Neutrophil (primary cell): ENCODE measurements around the gene ZFAND3.

ENCODE experiments used
- H3K27ac ChIP-seq: fragments of 200-600 bp; sonication (generic); 2 replicates; pipeline ENCODE4 v1.5.1; 2016; ENCODE audit warnings: mild to moderate bottlenecking, moderate library complexity
- H3K27me3 ChIP-seq: fragments of 200-600 bp; sonication (generic); 2 replicates; pipeline ENCODE4 v1.6.0; 2016; ENCODE audit warnings: mild to moderate bottlenecking
- H3K36me3 ChIP-seq: fragments of 200-600 bp; sonication (generic); 2 replicates; pipeline ENCODE4 v1.5.1; 2017
- H3K4me1 ChIP-seq, 2 experiments: fragments of 200-600 bp in 1 of 2; sonication (generic) in 1 of 2; 1 replicate in 1 of 2; 2 replicates in 1 of 2; pipeline versions ENCODE4 v1.5.1 to v1.6.1; 2013 to 2016; ENCODE audit warnings: low read depth in 1 of 2, low read length in 1 of 2, mild to moderate bottlenecking in 1 of 2, moderate library complexity in 1 of 2; ENCODE audit not compliant: control insufficient read depth in 1 of 2, insufficient read depth in 1 of 2
- H3K4me3 ChIP-seq, 2 experiments: fragments of 200-600 bp in 1 of 2; sonication (generic) in 1 of 2; 1 replicate in 1 of 2; 2 replicates in 1 of 2; pipeline ENCODE4 v1.5.1; 2013 to 2016; ENCODE audit warnings: low read depth in 1 of 2, low read length in 1 of 2, mild to moderate bottlenecking in 1 of 2, moderate library complexity in 1 of 2
- H3K9me3 ChIP-seq: fragments of 200-600 bp; sonication (generic); 2 replicates; pipeline ENCODE4 v1.5.1; 2016
- TF ChIP-seq, protein P1 (sequence below): fragments of 200-600 bp; sonication (generic); IDR thresholded peaks from 2 replicates; pipeline ENCODE4 v1.5.1; 2016; ENCODE audit warnings: antibody characterized with exemption

ZFAND3 gene

GRCh38 chr6:38171997-38172738 lies 352.6 kb downstream of the ZFAND3 start:
- Histone ChIP-seq H3K36me3 (peaks cover 16% of the 10 kb centered on the region), H3K4me1 (no peaks in the 10 kb centered on the region), H3K4me3 (no peak overlapping the region), H3K27me3 (no peaks in the 10 kb centered on the region), H3K9me3 (no peaks in the 10 kb centered on the region), H3K27ac (no peak overlapping the region)
- TF ChIP-seq, protein P1, sequence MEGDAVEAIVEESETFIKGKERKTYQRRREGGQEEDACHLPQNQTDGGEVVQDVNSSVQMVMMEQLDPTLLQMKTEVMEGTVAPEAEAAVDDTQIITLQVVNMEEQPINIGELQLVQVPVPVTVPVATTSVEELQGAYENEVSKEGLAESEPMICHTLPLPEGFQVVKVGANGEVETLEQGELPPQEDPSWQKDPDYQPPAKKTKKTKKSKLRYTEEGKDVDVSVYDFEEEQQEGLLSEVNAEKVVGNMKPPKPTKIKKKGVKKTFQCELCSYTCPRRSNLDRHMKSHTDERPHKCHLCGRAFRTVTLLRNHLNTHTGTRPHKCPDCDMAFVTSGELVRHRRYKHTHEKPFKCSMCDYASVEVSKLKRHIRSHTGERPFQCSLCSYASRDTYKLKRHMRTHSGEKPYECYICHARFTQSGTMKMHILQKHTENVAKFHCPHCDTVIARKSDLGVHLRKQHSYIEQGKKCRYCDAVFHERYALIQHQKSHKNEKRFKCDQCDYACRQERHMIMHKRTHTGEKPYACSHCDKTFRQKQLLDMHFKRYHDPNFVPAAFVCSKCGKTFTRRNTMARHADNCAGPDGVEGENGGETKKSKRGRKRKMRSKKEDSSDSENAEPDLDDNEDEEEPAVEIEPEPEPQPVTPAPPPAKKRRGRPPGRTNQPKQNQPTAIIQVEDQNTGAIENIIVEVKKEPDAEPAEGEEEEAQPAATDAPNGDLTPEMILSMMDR: no peak

- H3K36me3 ChIP-seq: peaks cover 16% of the 10 kb centered on the region
- TF ChIP-seq, protein P1: no peak
- H3K4me3 ChIP-seq: no peak overlapping the region
- H3K9me3 ChIP-seq: no peaks in the 10 kb centered on the region
- no peaks in the 10 kb centered on the region for H3K27me3 ChIP-seq
- H3K27ac ChIP-seq: no peak overlapping the region
- no peaks in the 10 kb centered on the region for H3K4me1 ChIP-seq
Observed at GRCh38 chr6:38172739-38173410, 353.3 kb downstream of the ZFAND3 start.

DNA sequence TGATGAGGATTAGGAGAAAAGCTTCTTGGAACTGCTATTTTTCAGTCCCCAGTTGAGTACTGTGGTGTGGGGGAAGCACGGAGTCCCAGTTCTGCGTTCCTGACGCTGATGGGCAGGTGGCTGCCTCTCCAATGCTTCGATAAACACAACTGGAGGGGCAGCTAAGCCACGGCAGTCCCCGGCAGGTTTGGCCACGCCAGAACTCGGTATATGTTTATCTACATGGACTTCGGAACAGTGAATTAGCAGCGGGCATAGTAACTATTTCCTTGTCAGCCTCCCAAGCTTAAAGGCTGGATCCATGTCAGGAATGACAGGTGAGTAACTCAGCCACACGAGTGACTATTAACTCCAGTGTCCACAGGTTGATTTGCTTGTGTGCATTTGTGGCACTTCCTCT lies 354.4 kb downstream of the ZFAND3 start:
- H3K27me3 ChIP-seq: no peaks in the 10 kb centered on the region
- peaks cover 16% of the 10 kb centered on the region for H3K36me3 ChIP-seq
- H3K4me1 ChIP-seq: no peaks in the 10 kb centered on the region
- TF ChIP-seq, protein P1: no peak
- H3K27ac ChIP-seq: no peak overlapping the region
- H3K4me3 ChIP-seq: no peak overlapping the region
- H3K9me3 ChIP-seq: no peaks in the 10 kb centered on the region

- Histone ChIP-seq H3K36me3 (peaks cover 16% of the 10 kb centered on the region), H3K27ac (no peak overlapping the region), H3K4me3 (no peak overlapping the region), H3K4me1 (no peaks in the 10 kb centered on the region), H3K27me3 (no peaks in the 10 kb centered on the region), H3K9me3 (no peaks in the 10 kb centered on the region)
- TF ChIP-seq, protein P1: no peak
Observed at GRCh38 chr6:38174315-38174714, 354.8 kb downstream of the ZFAND3 start.

DNA sequence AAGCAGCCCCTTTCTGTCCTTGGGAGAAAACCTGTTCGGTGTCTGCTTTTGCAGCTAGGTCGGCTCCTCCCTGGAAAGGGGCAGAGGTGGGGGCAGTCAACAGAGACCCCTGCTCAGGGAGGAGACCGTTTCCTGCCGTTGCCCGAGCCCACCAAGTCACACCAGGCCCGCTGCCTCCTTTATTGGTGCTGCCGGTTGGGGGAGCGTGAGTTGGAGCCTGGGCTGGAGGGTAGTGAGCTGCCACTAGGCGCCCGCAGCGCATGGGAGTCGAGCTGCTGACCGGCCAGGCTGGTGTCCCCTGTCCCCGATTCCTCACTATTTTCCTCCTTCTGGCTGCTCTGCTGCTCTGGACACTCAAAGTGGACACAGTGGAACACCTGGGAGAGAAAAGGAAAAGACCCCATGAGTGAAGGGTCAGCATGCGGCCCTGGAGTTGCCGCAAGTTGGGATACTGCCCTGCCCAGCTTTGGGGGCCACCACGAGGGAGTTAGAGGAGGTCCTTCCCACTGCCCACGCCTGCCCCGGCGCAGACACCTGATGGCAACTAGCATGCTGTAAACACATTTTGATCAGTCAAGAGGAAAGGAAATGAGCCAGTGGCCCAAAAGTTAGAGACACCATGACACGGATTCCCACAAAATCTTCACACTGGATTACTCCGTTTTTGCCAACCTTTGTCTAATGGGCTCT lies 355.4 kb downstream of the ZFAND3 start:
- Histone ChIP-seq H3K27ac (no peak overlapping the region), H3K36me3 (peaks cover 16% of the 10 kb centered on the region), H3K4me1 (no peaks in the 10 kb centered on the region), H3K4me3 (no peak overlapping the region), H3K27me3 (no peaks in the 10 kb centered on the region), H3K9me3 (no peaks in the 10 kb centered on the region)
- TF ChIP-seq, protein P1: no peak
